D341Med (cell line): ENCODE data around the gene PLEKHG1.
A peak's percentile ranks its signal among the peaks of the same experiment; 100 is the strongest.

Experiments used
- DNase-seq: peaks from one replicate; pipeline ENCODE4 v3.0.0; 2012; ENCODE audit warnings: low spot score

The PLEKHG1 gene

GRCh38 chr6:150599199-150600009 lies at the start of gene PLEKHG1:
PLEKHG1 (plus strand) TSS chr6:150599885; CDS start chr6:150733682, 133,797 bp downstream.
- peak; percentile 76 for DNase-seq

- DNase-seq = no peak
Observed at GRCh38 chr6:150550244-150550643, 49.4 kb upstream of the PLEKHG1 start.

GRCh38 chr6:150557043-150557599 lies 42.6 kb upstream of the PLEKHG1 start:
- no peak for DNase-seq

GRCh38 chr6:150560004-150560883 lies 39.4 kb upstream of the PLEKHG1 start:
- no peak for DNase-seq

GRCh38 chr6:150560884-150561219 lies 38.8 kb upstream of the PLEKHG1 start:
- DNase-seq = no peak

- DNase-seq = no peak
Observed at GRCh38 chr6:150565945-150566344, 33.7 kb upstream of the PLEKHG1 start.

- DNase-seq = no peak
Observed at GRCh38 chr6:150566486-150566885, 33.2 kb upstream of the PLEKHG1 start.

GRCh38 chr6:150567380-150567779 lies 32.3 kb upstream of the PLEKHG1 start:
- no peak for DNase-seq

GRCh38 chr6:150567823-150568383 lies 31.8 kb upstream of the PLEKHG1 start:
- no peak for DNase-seq

- DNase-seq = no peak
Observed at GRCh38 chr6:150568560-150568959, 31.1 kb upstream of the PLEKHG1 start.

GRCh38 chr6:150569161-150569560 lies 30.5 kb upstream of the PLEKHG1 start:
- DNase-seq = no peak

- no peak for DNase-seq
Observed at GRCh38 chr6:150573041-150573681, 26.5 kb upstream of the PLEKHG1 start.

- DNase-seq = no peak
Observed at GRCh38 chr6:150575836-150576235, 23.8 kb upstream of the PLEKHG1 start.

- DNase-seq = no peak
Observed at GRCh38 chr6:150576651-150577226, 22.9 kb upstream of the PLEKHG1 start.

GRCh38 chr6:150579611-150580010 lies 20.1 kb upstream of the PLEKHG1 start:
- no peak for DNase-seq

GRCh38 chr6:150580489-150580888 lies 19.2 kb upstream of the PLEKHG1 start:
- no peak for DNase-seq

GRCh38 chr6:150584065-150584464 lies 15.6 kb upstream of the PLEKHG1 start:
- no peak for DNase-seq

- no peak for DNase-seq
Observed at GRCh38 chr6:150584596-150584995, 15.1 kb upstream of the PLEKHG1 start.

GRCh38 chr6:150586850-150587359 lies 12.8 kb upstream of the PLEKHG1 start:
- no peak for DNase-seq

- no peak for DNase-seq
Observed at GRCh38 chr6:150587637-150588036, 12.0 kb upstream of the PLEKHG1 start.

GRCh38 chr6:150588888-150589499 lies 10.7 kb upstream of the PLEKHG1 start:
- DNase-seq = no peak
